BLaER1 treated with 17β-estradiol and CSF1 and Interleukin-3, amounts not matched to agents 10 nM and 100 nM (cell line): ENCODE measurements around the gene GMEB2.

ENCODE experiments used
- H3K27ac ChIP-seq, 11 experiments: shearing (Covaris generic); formaldehyde crosslinking; 2 replicates each; pipeline ENCODE4 v1.8.1; 2022
- H3K27me3 ChIP-seq, 11 experiments: shearing (Covaris generic); formaldehyde crosslinking; 2 replicates each; pipeline ENCODE4 v1.8.1; 2022
- H3K36me3 ChIP-seq, 11 experiments: shearing (Covaris generic); formaldehyde crosslinking; 2 replicates each; pipeline ENCODE4 v1.8.1; 2022
- H3K4me1 ChIP-seq, 10 experiments: shearing (Covaris generic); formaldehyde crosslinking; 2 replicates each; pipeline ENCODE4 v1.8.1; 2022
- H3K4me2 ChIP-seq, 11 experiments: shearing (Covaris generic); formaldehyde crosslinking; 2 replicates each; pipeline ENCODE4 v1.8.1; 2022
- H3K4me3 ChIP-seq, 10 experiments: shearing (Covaris generic); formaldehyde crosslinking; 2 replicates each; pipeline ENCODE4 v1.8.1; 2022
- H3K9ac ChIP-seq, 11 experiments: shearing (Covaris generic); formaldehyde crosslinking; 2 replicates each; pipeline ENCODE4 v1.8.1; 2022
- H3K9me3 ChIP-seq, 11 experiments: shearing (Covaris generic); formaldehyde crosslinking; replicated peaks in 1 of 11; 2 replicates each; pipeline ENCODE4 v1.8.1; 2022
- H4K20me1 ChIP-seq, 11 experiments: shearing (Covaris generic); formaldehyde crosslinking; 2 replicates each; pipeline ENCODE4 v1.8.1; 2022
- Cebpa-rat ChIP-seq, 11 experiments: shearing (Covaris generic); IDR thresholded peaks; 2 replicates each; pipeline ENCODE4 v1.8.1; 2022

GMEB2 gene

GRCh38 chr20:63596423-63596822, 30.5 kb downstream of the GMEB2 start:
- peaks cover 0 to 94% (median 37%) of the 10 kb centered on the region in 11 experiments; a peak in 18 of 22 replicates for H4K20me1 ChIP-seq
- no peak overlapping the region for H3K4me2 ChIP-seq

GRCh38 chr20:63595416-63596127, 31.3 kb downstream of the GMEB2 start:
- Histone ChIP-seq H3K27ac (no peak overlapping the region), H3K9ac (no peak overlapping the region), H4K20me1 (peaks cover 0 to 94% (median 31%) of the 10 kb centered on the region in 11 experiments; a peak in 18 of 22 replicates), H3K4me2 (no peak overlapping the region), H3K4me3 (no peak overlapping the region), H3K27me3 (no peaks in the 10 kb centered on the region), H3K4me1 (peaks cover 0 to 5% (median under 1%) of the 10 kb centered on the region in 10 experiments; a peak in 7 of 20 replicates), H3K9me3 (no peaks in the 10 kb centered on the region), H3K36me3 (peaks cover 84 to 97% (median 93%) of the 10 kb centered on the region in 11 experiments)
- TF ChIP-seq Cebpa-rat (IDR thresholded peaks at IDR 0.05): no peak

More at GRCh38 chr20:63596423-63596822, 30.5 kb downstream of the GMEB2 start:
- no peak overlapping the region for H3K9ac ChIP-seq
- H3K4me1 ChIP-seq: 0 out of 20 replicates have a peak, but pooled peaks cover 0 to 3% (median 0%) of the 10 kb centered on the region in 10 experiments
- no peak overlapping the region for H3K27ac ChIP-seq
- no peaks in the 10 kb centered on the region for H3K9me3 ChIP-seq
- peaks cover 86 to 97% (median 93%) of the 10 kb centered on the region in 11 experiments for H3K36me3 ChIP-seq
- no peak overlapping the region for H3K4me3 ChIP-seq
- H3K27me3 ChIP-seq: no peaks in the 10 kb centered on the region
- TF ChIP-seq Cebpa-rat (IDR thresholded peaks at IDR 0.05): no peak

GRCh38 chr20:63594043-63594561, 32.8 kb downstream of the GMEB2 start:
- no peak overlapping the region for H3K4me2 ChIP-seq
- no peak overlapping the region for H3K27ac ChIP-seq
- peaks cover 0 to 94% (median 33%) of the 10 kb centered on the region in 11 experiments; a peak in 21 of 22 replicates for H4K20me1 ChIP-seq
- no peaks in the 10 kb centered on the region for H3K27me3 ChIP-seq
- H3K36me3 ChIP-seq: peaks cover 80 to 96% (median 92%) of the 10 kb centered on the region in 11 experiments
- no peak overlapping the region for H3K9ac ChIP-seq
- no peak for TF ChIP-seq Cebpa-rat (IDR thresholded peaks at IDR 0.05)
- H3K9me3 ChIP-seq: no peaks in the 10 kb centered on the region
- H3K4me1 ChIP-seq: peaks cover 0 to 20% (median 15%) of the 10 kb centered on the region in 10 experiments; a peak in 18 of 20 replicates
- no peak overlapping the region for H3K4me3 ChIP-seq

GRCh38 chr20:63592661-63593060, 34.2 kb downstream of the GMEB2 start:
- H3K36me3 ChIP-seq: peaks cover 70 to 82% (median 78%) of the 10 kb centered on the region in 11 experiments
- no peak overlapping the region for H3K4me3 ChIP-seq
- H3K9ac ChIP-seq: no peak overlapping the region
- no peak for TF ChIP-seq Cebpa-rat (IDR thresholded peaks at IDR 0.05)
- H3K27ac ChIP-seq: no peak overlapping the region
- no peaks in the 10 kb centered on the region for H3K27me3 ChIP-seq
- peaks cover 14 to 34% (median 30%) of the 10 kb centered on the region in 10 experiments for H3K4me1 ChIP-seq
- no peak overlapping the region for H3K4me2 ChIP-seq
- peaks cover 5 to 94% (median 35%) of the 10 kb centered on the region in 11 experiments; a peak in 20 of 22 replicates for H4K20me1 ChIP-seq
- H3K9me3 ChIP-seq: no peaks in the 10 kb centered on the region

- no peaks in the 10 kb centered on the region for H3K9me3 ChIP-seq
- H3K4me1 ChIP-seq: peaks cover 22 to 42% (median 38%) of the 10 kb centered on the region in 10 experiments
- H3K9ac ChIP-seq: no peak overlapping the region
- H4K20me1 ChIP-seq: peaks cover 5 to 95% (median 42%) of the 10 kb centered on the region in 11 experiments; a peak in 20 of 22 replicates
- peaks cover 63 to 78% (median 70%) of the 10 kb centered on the region in 11 experiments for H3K36me3 ChIP-seq
- no peak overlapping the region for H3K27ac ChIP-seq
- H3K4me3 ChIP-seq: no peak overlapping the region
- no peaks in the 10 kb centered on the region for H3K27me3 ChIP-seq
- H3K4me2 ChIP-seq: no peak overlapping the region
- no peak for TF ChIP-seq Cebpa-rat (IDR thresholded peaks at IDR 0.05)
Observed at GRCh38 chr20:63591786-63592355, 35.0 kb downstream of the GMEB2 start.

- H3K36me3 ChIP-seq: peaks cover 58 to 74% (median 63%) of the 10 kb centered on the region in 11 experiments
- peaks cover 5 to 92% (median 39%) of the 10 kb centered on the region in 11 experiments; a peak in 20 of 22 replicates for H4K20me1 ChIP-seq
- no peak overlapping the region for H3K4me2 ChIP-seq
- no peak overlapping the region for H3K4me3 ChIP-seq
- TF ChIP-seq Cebpa-rat (IDR thresholded peaks at IDR 0.05): no peak
- no peak overlapping the region for H3K9ac ChIP-seq
- H3K9me3 ChIP-seq: no peaks in the 10 kb centered on the region
- H3K4me1 ChIP-seq: peaks cover 27 to 49% (median 45%) of the 10 kb centered on the region in 10 experiments
- H3K27ac ChIP-seq: no peak overlapping the region
- no peaks in the 10 kb centered on the region for H3K27me3 ChIP-seq
Observed at GRCh38 chr20:63591147-63591533, 35.8 kb downstream of the GMEB2 start.

GRCh38 chr20:63590218-63591146, 36.4 kb downstream of the GMEB2 start:
- Histone ChIP-seq H3K4me3 (no peak overlapping the region), H3K36me3 (peaks cover 51 to 67% (median 56%) of the 10 kb centered on the region in 11 experiments), H3K4me1 (peaks cover 27 to 56% (median 51%) of the 10 kb centered on the region in 10 experiments), H3K9ac (no peak overlapping the region), H4K20me1 (peaks cover 5 to 86% (median 37%) of the 10 kb centered on the region in 11 experiments; a peak in 20 of 22 replicates), H3K27me3 (no peaks in the 10 kb centered on the region), H3K9me3 (no peaks in the 10 kb centered on the region), H3K27ac (no peak overlapping the region), H3K4me2 (peak overlapping the region in 8 of 11 experiments; percentile 77 to 98 (median 94); a peak in 16 of 22 replicates)
- TF ChIP-seq Cebpa-rat (IDR thresholded peaks at IDR 0.05): no peak
